ENCODE measurements around the gene KRTAP10-12.

- TF ChIP-seq POLR2AphosphoS5 (IDR thresholded peaks at IDR 0.05) (no peak), CTCF (IDR thresholded peaks at IDR 0.05) (no peak), POLR2A (IDR thresholded peaks at IDR 0.05) (no peak)
These were observed 40.9 kb downstream of the KRTAP10-12 start for GRCh38 chr21:44737706-44738354.

Measured in upper lobe of left lung (tissue), 4 donors.